ENCODE measurements around the gene TAGLN3.

Gene TAGLN3

GRCh38 chr3:111998636-111999483 lies at the start of gene TAGLN3:
TAGLN3 (plus strand) TSS chr3:111998922; CDS start chr3:111999423, 501 bp downstream.
- peak within 1 kb of the TSS; percentile 39 for H3K4me3 Mint-ChIP-seq
- no peaks in the 10 kb centered on the region for H3K36me3 Mint-ChIP-seq (ENCODE audit: insufficient read depth)
- H3K27me3 Mint-ChIP-seq: no peaks in the 10 kb centered on the region
- no peaks in the 10 kb centered on the region for H3K9me3 Mint-ChIP-seq
- peaks cover 18% of the 10 kb centered on the region for H3K4me1 Mint-ChIP-seq
- H3K27ac Mint-ChIP-seq (ENCODE audit: low read depth): no peak within 1 kb of the TSS
- ATAC-seq (replicated peaks; ENCODE audit: extremely low read depth, poor library complexity, severe bottlenecking) (no peak), DNase-seq (ENCODE audit: low spot score in 2 of 2) (no peak)

GRCh38 chr3:111949712-111950111 lies 49.0 kb upstream of the TAGLN3 start:
- H3K4me3 Mint-ChIP-seq: no peak overlapping the region
- peaks cover 4% of the 10 kb centered on the region for H3K4me1 Mint-ChIP-seq
- ATAC-seq (replicated peaks; ENCODE audit: extremely low read depth, poor library complexity, severe bottlenecking) (no peak), DNase-seq (ENCODE audit: low spot score in 2 of 2) (no peak)
- H3K36me3 Mint-ChIP-seq (ENCODE audit: insufficient read depth): no peaks in the 10 kb centered on the region
- H3K27ac Mint-ChIP-seq (ENCODE audit: low read depth): no peak overlapping the region
- H3K9me3 Mint-ChIP-seq: no peaks in the 10 kb centered on the region
- no peaks in the 10 kb centered on the region for H3K27me3 Mint-ChIP-seq

- Mint-ChIP-seq H3K27ac (ENCODE audit: low read depth) (no peak overlapping the region), H3K4me3 (no peak overlapping the region), H3K27me3 (no peaks in the 10 kb centered on the region), H3K9me3 (no peaks in the 10 kb centered on the region), H3K36me3 (ENCODE audit: insufficient read depth) (no peaks in the 10 kb centered on the region), H3K4me1 (no peaks in the 10 kb centered on the region)
- ATAC-seq (replicated peaks; ENCODE audit: extremely low read depth, poor library complexity, severe bottlenecking) (no peak), DNase-seq (ENCODE audit: low spot score in 2 of 2) (no peak)
These were observed 47.7 kb upstream of the TAGLN3 start for GRCh38 chr3:111951032-111951431.

- no peak for ATAC-seq (replicated peaks; ENCODE audit: extremely low read depth, poor library complexity, severe bottlenecking)
- no peaks in the 10 kb centered on the region for H3K27me3 Mint-ChIP-seq
- H3K4me1 Mint-ChIP-seq: no peaks in the 10 kb centered on the region
- no peaks in the 10 kb centered on the region for H3K9me3 Mint-ChIP-seq
- no peak for DNase-seq (ENCODE audit: low spot score in 2 of 2)
- H3K4me3 Mint-ChIP-seq: no peak overlapping the region
- no peaks in the 10 kb centered on the region for H3K36me3 Mint-ChIP-seq (ENCODE audit: insufficient read depth)
- no peak overlapping the region for H3K27ac Mint-ChIP-seq (ENCODE audit: low read depth)
These were observed 46.6 kb upstream of the TAGLN3 start for GRCh38 chr3:111952086-111952485.

GRCh38 chr3:111952866-111953450 lies 45.8 kb upstream of the TAGLN3 start:
- no peaks in the 10 kb centered on the region for H3K4me1 Mint-ChIP-seq
- H3K9me3 Mint-ChIP-seq: no peaks in the 10 kb centered on the region
- no peak overlapping the region for H3K4me3 Mint-ChIP-seq
- no peak overlapping the region for H3K27ac Mint-ChIP-seq (ENCODE audit: low read depth)
- H3K27me3 Mint-ChIP-seq: no peaks in the 10 kb centered on the region
- H3K36me3 Mint-ChIP-seq (ENCODE audit: insufficient read depth): no peaks in the 10 kb centered on the region
- ATAC-seq (replicated peaks; ENCODE audit: extremely low read depth, poor library complexity, severe bottlenecking): no peak
- no peak for DNase-seq (ENCODE audit: low spot score in 2 of 2)

GRCh38 chr3:111954228-111954990 lies 44.3 kb upstream of the TAGLN3 start:
- ATAC-seq (replicated peaks; ENCODE audit: extremely low read depth, poor library complexity, severe bottlenecking) (no peak), DNase-seq (ENCODE audit: low spot score in 2 of 2) (no peak)
- Mint-ChIP-seq H3K27ac (ENCODE audit: low read depth) (no peak overlapping the region), H3K4me1 (no peaks in the 10 kb centered on the region), H3K9me3 (no peaks in the 10 kb centered on the region), H3K27me3 (no peaks in the 10 kb centered on the region), H3K36me3 (ENCODE audit: insufficient read depth) (no peaks in the 10 kb centered on the region), H3K4me3 (no peak overlapping the region)

- Mint-ChIP-seq H3K27me3 (no peaks in the 10 kb centered on the region), H3K9me3 (no peaks in the 10 kb centered on the region), H3K4me3 (no peak overlapping the region), H3K27ac (ENCODE audit: low read depth) (no peak overlapping the region), H3K4me1 (no peaks in the 10 kb centered on the region), H3K36me3 (ENCODE audit: insufficient read depth) (no peaks in the 10 kb centered on the region)
- no peak for DNase-seq (ENCODE audit: low spot score in 2 of 2)
- no peak for ATAC-seq (replicated peaks; ENCODE audit: extremely low read depth, poor library complexity, severe bottlenecking)
These were observed 42.8 kb upstream of the TAGLN3 start for GRCh38 chr3:111955876-111956275.

GRCh38 chr3:111956449-111956848 lies 42.3 kb upstream of the TAGLN3 start:
- no peak for DNase-seq (ENCODE audit: low spot score in 2 of 2)
- Mint-ChIP-seq H3K27me3 (no peaks in the 10 kb centered on the region), H3K4me3 (no peak overlapping the region), H3K4me1 (no peaks in the 10 kb centered on the region), H3K9me3 (no peaks in the 10 kb centered on the region), H3K36me3 (ENCODE audit: insufficient read depth) (no peaks in the 10 kb centered on the region), H3K27ac (ENCODE audit: low read depth) (no peak overlapping the region)
- no peak for ATAC-seq (replicated peaks; ENCODE audit: extremely low read depth, poor library complexity, severe bottlenecking)

- DNase-seq (ENCODE audit: low spot score in 2 of 2) (no peak), ATAC-seq (replicated peaks; ENCODE audit: extremely low read depth, poor library complexity, severe bottlenecking) (no peak)
- no peaks in the 10 kb centered on the region for H3K27me3 Mint-ChIP-seq
- no peaks in the 10 kb centered on the region for H3K9me3 Mint-ChIP-seq
- no peaks in the 10 kb centered on the region for H3K4me1 Mint-ChIP-seq
- H3K27ac Mint-ChIP-seq (ENCODE audit: low read depth): no peak overlapping the region
- H3K4me3 Mint-ChIP-seq: no peak overlapping the region
- no peaks in the 10 kb centered on the region for H3K36me3 Mint-ChIP-seq (ENCODE audit: insufficient read depth)
These were observed 41.6 kb upstream of the TAGLN3 start for GRCh38 chr3:111956995-111957734.

GRCh38 chr3:111961461-111962164 lies 37.1 kb upstream of the TAGLN3 start:
- DNase-seq (ENCODE audit: low spot score in 2 of 2): no peak
- H3K27ac Mint-ChIP-seq (ENCODE audit: low read depth): no peak overlapping the region

GRCh38 chr3:111963424-111963823 lies 35.3 kb upstream of the TAGLN3 start:
- ATAC-seq (replicated peaks; ENCODE audit: extremely low read depth, poor library complexity, severe bottlenecking) (no peak), DNase-seq (ENCODE audit: low spot score in 2 of 2) (no peak)
- no peak overlapping the region for H3K27ac Mint-ChIP-seq (ENCODE audit: low read depth)
- peaks cover 1% of the 10 kb centered on the region for H3K36me3 Mint-ChIP-seq (ENCODE audit: insufficient read depth)
- H3K9me3 Mint-ChIP-seq: no peaks in the 10 kb centered on the region
- no peaks in the 10 kb centered on the region for H3K27me3 Mint-ChIP-seq
- H3K4me3 Mint-ChIP-seq: no peak overlapping the region
- H3K4me1 Mint-ChIP-seq: peaks cover 8% of the 10 kb centered on the region

More at GRCh38 chr3:111961461-111962164, 37.1 kb upstream of the TAGLN3 start:
- Mint-ChIP-seq H3K36me3 (ENCODE audit: insufficient read depth) (peaks cover 1% of the 10 kb centered on the region), H3K27me3 (no peaks in the 10 kb centered on the region), H3K4me1 (no peaks in the 10 kb centered on the region), H3K9me3 (no peaks in the 10 kb centered on the region), H3K4me3 (no peak overlapping the region)
- ATAC-seq (replicated peaks; ENCODE audit: extremely low read depth, poor library complexity, severe bottlenecking): no peak

GRCh38 chr3:111965484-111965883 lies 33.2 kb upstream of the TAGLN3 start:
- no peaks in the 10 kb centered on the region for H3K9me3 Mint-ChIP-seq
- H3K27ac Mint-ChIP-seq (ENCODE audit: low read depth): no peak overlapping the region
- H3K4me1 Mint-ChIP-seq: peaks cover 8% of the 10 kb centered on the region
- ATAC-seq (replicated peaks; ENCODE audit: extremely low read depth, poor library complexity, severe bottlenecking): no peak
- no peaks in the 10 kb centered on the region for H3K27me3 Mint-ChIP-seq
- H3K36me3 Mint-ChIP-seq (ENCODE audit: insufficient read depth): peaks cover 1% of the 10 kb centered on the region
- no peak overlapping the region for H3K4me3 Mint-ChIP-seq
- no peak for DNase-seq (ENCODE audit: low spot score in 2 of 2)
